NCI-H524 (cell line): Measurements from ENCODE around the gene ATP8B4.
"Not testable (repeated sequence)": the region's sequence is repeated elsewhere in the genome, so short reads cannot be mapped to it uniquely, and the experiment has no call there.

ENCODE experiments used
- DNase-seq, 2 experiments: peaks; one replicate each; lab custom pipeline; 2025; lab: John Stamatoyannopoulos, UW

The ATP8B4 gene

GRCh38 chr15:50108461-50108860 lies 10.6 kb downstream of the ATP8B4 start:
- no peak for DNase-seq

- no peak for DNase-seq
These were observed 11.2 kb downstream of the ATP8B4 start for GRCh38 chr15:50107591-50108408.

GRCh38 chr15:50107157-50107556 lies 11.9 kb downstream of the ATP8B4 start:
- no peak for DNase-seq

GRCh38 chr15:50106457-50106856 lies 12.6 kb downstream of the ATP8B4 start:
- no peak for DNase-seq

- DNase-seq, result no peak
These were observed 18.5 kb downstream of the ATP8B4 start for GRCh38 chr15:50100486-50100885.

- no peak for DNase-seq
These were observed 20.5 kb downstream of the ATP8B4 start for GRCh38 chr15:50098545-50098944.

- no peak for DNase-seq
These were observed 22.9 kb downstream of the ATP8B4 start for GRCh38 chr15:50095938-50096821.

GRCh38 chr15:50089386-50089785 lies 29.6 kb downstream of the ATP8B4 start:
- DNase-seq, result not testable (repeated sequence)

- DNase-seq, result no peak
These were observed 34.1 kb downstream of the ATP8B4 start for GRCh38 chr15:50084932-50085331.

GRCh38 chr15:50083424-50084025 lies 35.5 kb downstream of the ATP8B4 start:
- DNase-seq, result no peak

GRCh38 chr15:50082066-50082465 lies 37.0 kb downstream of the ATP8B4 start:
- no peak for DNase-seq

GRCh38 chr15:50077651-50078050 lies 41.4 kb downstream of the ATP8B4 start:
- no peak for DNase-seq

- DNase-seq, result no peak
These were observed 41.9 kb downstream of the ATP8B4 start for GRCh38 chr15:50077176-50077575.

GRCh38 chr15:50075319-50075718 lies 43.7 kb downstream of the ATP8B4 start:
- DNase-seq, result no peak

- peak; percentile 78 to 85 for DNase-seq
These were observed 47.3 kb downstream of the ATP8B4 start for GRCh38 chr15:50071551-50072258.

- DNase-seq, result no peak
These were observed 51.0 kb downstream of the ATP8B4 start for GRCh38 chr15:50068016-50068415.

- DNase-seq, result no peak
These were observed 51.8 kb downstream of the ATP8B4 start for GRCh38 chr15:50067254-50067653.

- DNase-seq, result no peak
These were observed 52.4 kb downstream of the ATP8B4 start for GRCh38 chr15:50066666-50067065.

- no peak for DNase-seq
These were observed 52.8 kb downstream of the ATP8B4 start for GRCh38 chr15:50066202-50066601.

GRCh38 chr15:50065279-50065678 lies 53.8 kb downstream of the ATP8B4 start:
- no peak for DNase-seq

GRCh38 chr15:50064673-50065072 lies 54.4 kb downstream of the ATP8B4 start:
- no peak for DNase-seq

GRCh38 chr15:50063226-50063625 lies 55.8 kb downstream of the ATP8B4 start:
- DNase-seq, result no peak
